Colon (tissue), 2 donors: ENCODE results near the gene GALNT7.

ENCODE experiments used
- FAIRE-seq: peaks from 2 replicates; lab custom pipeline; 2012; peaks lifted over from hg19 to GRCh38; lab: Jason Lieb, UNC
- donor health status: control.
- donor health status: control.

Gene GALNT7

DNA sequence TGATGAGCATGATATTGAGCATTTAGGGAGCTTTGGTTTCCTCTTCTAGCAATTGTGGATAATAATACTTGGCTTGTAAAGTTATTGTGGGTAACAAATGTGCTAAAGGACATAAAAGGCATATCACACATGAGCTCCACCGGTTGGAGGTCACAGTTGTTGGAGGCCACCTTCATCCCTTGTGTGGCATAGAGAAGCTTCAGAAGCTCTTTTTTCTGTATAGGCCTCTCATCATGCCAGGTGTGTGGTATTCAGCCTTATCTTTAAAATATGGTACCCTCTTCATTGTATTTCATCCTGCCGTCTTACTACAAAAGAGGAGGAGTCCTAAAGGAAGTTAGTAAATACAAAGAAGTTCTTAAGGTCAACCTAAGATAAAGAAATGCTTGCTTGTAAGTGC is 99.1 kb downstream of the GALNT7 start:
- FAIRE-seq, result no peak

DNA sequence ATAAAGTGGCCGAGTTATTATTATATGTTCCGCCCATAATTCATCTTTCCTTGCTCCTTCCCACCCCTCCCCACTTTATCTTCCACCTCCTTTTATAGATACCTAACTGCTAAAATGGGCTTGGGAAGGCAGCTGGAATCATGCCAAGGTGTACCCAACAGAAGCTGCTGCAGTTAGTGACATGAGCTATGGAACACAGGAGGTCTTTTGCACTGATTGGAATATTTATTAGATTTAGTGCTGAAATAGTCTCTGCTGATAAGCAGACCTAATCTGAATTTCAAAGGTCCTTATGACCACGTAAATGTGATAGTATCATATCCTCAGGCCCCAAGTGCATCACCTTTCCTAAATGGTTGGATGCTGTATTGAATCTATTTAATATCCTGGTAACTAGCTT is 100.7 kb downstream of the GALNT7 start:
- FAIRE-seq, result no peak

DNA sequence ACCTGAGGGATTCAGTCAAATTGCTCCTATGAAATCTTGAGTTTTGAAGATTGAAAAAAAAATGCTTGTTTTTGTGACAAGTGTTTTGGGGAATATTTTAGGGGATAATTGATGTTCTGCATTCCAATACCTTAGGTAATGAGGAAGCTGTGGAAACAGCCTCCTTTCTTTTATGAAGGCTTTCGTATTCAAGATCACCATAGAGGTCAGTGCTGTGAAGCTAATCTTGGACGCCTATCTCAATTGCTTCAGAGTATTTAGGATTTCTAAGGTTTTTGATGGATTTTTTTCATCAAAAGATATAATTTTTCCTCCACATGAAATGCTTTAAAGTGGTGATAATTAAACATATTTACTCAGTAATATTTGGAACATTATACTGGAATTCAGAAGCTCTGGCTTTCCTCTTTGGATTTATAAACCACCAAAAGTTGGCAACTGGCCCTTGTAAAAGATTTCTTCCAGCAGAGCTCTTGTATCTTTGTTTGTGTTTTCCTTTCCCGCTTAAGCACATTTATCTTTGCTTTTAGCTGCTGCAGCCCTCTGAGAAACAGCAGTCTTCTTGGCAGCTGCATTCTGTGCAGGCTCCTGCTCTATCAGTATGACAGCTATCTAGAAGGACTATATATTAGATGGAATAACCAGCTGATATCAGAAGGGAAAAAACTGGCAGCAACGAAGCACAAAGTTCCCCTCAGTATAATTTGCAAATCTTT is 101.9 kb downstream of the GALNT7 start:
- no peak for FAIRE-seq

DNA sequence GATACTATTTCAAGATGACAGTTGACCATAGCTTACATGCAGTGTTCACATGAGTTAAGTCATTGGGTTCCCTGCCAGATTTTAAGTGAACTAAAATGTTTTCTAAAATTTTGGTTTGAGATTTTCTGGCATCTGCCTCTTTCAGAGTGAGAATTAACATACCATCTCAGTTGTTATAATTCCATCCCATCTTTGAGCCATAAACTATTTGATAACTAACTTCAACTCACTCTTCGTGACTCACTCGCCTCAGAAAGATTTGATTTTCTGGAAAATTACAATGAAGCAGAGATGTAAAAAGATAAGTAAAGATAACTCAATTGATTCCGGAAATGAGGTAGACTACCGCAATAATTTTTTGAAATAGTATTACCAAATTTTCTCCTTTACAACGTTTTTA is 103.7 kb downstream of the GALNT7 start:
- FAIRE-seq, result no peak

DNA sequence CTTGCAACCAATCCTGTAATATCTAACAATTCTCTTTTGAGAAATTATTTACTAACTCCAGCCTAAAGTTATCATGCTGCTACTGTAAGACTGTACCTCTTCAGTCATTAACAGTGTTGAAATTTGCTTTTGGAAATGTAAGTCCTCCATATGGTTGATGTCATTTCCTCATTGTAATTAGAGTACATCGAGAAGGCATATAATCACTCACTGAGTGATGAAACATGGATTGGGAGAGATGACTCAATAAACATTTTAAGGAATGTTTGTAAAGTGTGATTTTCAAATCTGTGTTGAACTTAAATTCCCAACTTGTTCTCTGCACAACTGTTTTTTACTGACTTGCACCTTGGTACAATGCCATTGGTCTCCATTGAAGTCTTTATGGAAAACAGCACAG is 104.4 kb downstream of the GALNT7 start:
- no peak for FAIRE-seq

DNA sequence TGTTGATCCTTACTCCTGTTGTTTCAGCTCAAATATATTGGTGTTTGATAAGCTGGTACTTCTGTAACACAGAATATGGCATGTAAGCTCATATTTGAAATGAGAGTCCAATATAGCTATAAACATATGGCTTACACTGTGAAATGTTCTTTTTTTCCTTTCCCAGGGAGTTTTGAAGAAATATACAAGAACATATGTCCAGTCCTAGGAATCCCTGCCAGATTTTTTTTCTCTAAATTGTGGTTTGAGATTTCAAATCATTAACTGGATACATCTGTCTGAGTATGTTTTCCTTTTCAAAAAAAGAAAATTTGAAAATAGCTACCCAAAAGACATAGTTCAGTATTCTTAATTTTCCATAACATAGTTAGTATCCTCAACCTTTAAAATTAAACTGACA is 105.3 kb downstream of the GALNT7 start:
- no peak for FAIRE-seq

DNA sequence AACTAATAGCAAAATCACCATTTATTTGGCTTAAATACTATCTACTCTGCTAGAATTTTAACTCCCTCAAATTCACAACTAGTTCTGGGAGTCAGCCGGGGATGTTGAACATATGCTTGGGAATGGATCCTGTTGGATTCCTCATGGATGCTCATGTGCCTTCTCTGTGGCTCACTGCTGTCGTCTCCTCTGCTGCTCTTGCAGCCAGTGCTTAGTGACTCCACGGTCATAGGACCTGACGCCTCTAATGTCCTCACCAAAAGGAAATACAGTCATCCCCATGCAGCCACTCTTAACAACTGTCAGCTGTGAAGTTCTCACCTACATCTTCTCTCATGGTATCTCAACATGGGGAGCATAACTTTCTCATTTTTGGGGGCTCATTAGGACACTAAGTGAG is 106.1 kb downstream of the GALNT7 start:
- no peak for FAIRE-seq

DNA sequence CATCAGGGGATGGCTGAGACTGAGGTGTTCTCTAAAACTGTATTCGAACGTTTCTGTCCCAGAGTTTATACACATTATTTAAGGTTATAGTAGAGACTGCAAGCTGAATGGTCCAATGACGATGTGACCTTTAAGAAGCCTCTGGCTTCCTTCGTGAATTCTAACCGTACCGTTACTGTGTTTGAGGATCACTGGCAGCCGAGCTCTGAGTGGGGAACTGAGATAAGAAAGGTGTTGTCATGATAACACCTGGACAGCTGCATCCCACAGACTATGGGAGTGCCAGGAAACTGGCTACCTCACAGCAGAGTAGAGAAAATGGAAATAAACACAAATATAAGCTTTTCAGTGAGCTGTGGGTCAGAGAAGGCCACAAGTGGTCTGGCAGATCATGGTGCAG is 106.5 kb downstream of the GALNT7 start:
- FAIRE-seq, result no peak

DNA sequence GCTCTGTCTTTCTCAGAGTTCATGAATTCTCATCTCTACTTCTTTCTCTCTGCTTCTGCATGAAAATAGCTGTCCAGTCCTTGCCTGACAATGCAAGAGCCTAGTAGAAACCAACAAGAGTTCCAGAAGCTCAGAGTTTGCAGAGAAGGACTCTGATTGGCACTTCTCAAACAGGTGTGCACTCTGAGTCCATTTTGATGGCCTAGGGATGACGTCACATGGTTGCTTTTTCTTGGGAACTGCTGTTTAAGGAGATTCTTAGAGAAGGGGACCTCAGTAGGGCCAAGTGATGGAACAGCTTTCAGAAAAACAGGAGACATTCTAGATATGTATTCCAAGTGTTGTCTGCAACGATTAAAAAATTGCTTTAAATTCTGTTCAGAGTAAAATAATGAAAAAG is 108.7 kb downstream of the GALNT7 start:
- FAIRE-seq, result no peak

DNA sequence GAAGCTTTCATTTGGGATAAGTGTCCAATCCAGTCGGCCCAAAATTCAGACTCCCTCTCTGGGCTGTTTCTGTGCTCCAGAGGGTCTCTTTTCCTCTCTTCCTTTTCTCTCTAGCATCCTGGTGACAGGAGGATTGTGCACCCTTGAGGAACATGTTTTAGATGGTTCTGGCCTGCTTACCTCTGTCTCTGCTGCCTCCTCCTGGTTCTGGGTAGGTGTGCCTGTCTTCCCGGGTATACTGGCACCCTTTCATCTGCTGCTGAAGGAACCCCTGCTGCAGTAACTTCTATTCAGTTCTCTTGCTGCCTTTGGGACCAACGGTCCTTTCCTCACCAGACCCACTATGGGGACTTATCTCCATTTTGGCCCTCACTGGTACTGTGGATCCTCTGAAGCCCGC is 112.4 kb downstream of the GALNT7 start:
- no peak for FAIRE-seq

DNA sequence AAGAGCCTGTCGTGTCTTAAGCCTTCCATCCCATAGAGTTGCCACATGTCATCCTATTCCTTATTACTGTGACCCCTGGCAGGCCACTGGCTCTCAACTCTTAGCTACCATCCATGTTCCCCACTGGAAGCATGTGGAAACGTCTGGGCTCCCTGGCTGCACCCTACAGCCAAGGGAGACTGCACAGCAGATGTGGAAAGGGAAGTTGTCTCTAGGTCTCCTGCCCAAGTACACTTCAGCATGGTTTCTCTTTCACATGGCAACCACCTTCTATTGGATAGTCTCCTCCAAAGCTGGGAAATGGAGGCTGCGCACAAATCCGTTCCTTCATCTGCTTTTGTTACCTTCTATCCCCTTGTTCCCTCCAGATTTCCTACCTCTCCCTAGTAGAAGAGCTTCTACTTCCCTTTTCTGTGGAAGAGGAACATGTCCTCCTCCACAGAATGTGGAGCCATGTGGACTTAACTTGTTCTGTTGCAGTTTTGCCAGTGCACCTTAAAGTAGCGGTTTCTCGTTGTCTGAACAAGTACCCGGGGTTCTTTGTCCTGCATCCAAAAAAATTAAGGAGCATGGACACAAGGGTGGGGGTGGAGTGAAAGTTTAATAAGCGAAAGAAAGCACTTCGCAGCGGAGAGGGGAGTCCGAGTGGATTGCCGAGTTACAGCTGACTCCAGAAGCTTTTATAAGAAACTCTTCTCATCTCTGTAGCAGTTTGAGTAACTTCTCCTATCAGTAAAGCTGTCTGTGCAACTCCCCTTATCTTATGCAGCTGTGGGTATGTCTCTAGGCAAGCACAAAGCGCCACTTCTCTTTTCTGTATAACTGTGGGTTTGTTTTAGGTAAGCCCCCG is 113.0 kb downstream of the GALNT7 start:
- FAIRE-seq, result no peak

DNA sequence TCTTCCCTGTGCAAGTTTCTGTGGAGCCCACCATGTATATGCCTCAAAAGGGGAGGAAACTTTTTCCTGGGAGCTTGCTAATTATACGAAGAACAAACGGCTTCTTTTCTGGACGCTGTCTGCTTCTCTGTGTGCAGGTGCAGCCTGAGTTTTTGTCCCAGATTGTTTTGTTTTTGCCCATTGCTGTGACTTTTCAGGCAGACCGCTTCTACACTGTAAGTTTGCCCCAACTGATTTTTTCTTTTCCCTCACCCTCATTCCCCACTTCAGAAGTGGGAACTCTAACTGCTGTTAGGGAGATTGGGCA is 113.6 kb downstream of the GALNT7 start:
- FAIRE-seq, result no peak

DNA sequence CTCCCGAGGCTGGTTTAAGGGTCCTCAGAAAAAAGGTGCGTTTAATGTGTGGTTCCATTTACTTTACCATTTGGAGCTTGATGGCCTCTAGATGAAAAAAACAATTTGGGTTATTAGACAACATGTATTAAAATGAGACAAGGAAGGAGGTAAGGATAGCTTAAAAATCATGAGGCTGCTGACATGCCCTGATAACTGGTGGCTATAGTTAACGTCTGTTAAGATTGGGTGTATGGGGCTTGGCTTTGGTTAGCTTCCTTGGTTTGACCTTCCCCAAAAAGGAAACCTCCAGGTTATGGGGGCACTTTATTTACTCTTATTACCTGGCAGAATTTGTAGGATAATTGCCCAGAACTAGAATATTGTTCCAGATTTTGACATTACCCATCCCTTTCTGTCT is 114.0 kb downstream of the GALNT7 start:
- no peak for FAIRE-seq

DNA sequence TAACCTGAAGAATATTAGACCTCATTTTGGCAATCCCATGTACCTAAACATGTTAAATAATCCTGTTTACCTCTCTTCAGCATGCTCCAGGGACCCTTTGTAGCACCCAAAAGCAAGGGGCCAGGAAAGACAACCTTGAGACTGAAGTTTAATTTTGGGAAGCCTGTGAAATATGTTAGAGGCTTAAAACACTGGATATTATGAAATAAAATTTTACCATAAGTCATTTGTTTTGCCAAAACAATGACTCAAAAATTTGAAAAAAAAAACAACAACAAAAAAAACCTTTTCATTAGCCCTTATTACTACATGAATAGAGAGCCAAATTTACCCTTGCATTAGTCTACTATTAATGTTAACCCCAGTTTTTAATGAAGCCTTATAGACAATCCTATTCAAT is 115.9 kb downstream of the GALNT7 start:
- FAIRE-seq, result no peak

DNA sequence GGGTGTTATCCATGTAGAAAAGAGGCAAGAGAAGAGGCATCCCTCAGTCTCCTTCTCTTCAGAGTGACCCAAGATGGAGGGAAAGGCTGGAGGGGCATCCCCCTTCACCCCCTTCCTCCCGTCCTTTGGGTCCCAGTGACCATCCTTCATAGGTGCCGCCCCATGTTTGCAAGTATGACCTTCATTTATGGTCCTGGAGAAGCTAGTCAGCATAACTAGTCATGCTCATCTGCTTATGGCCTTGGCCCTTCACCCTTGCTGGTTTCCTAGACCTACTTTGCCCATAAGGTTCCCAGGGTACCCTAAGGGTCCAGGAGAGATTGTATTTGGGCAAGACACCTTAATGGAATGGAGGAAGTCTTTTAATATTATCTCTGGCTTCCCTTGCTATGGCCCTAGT is 118.9 kb downstream of the GALNT7 start:
- no peak for FAIRE-seq

DNA sequence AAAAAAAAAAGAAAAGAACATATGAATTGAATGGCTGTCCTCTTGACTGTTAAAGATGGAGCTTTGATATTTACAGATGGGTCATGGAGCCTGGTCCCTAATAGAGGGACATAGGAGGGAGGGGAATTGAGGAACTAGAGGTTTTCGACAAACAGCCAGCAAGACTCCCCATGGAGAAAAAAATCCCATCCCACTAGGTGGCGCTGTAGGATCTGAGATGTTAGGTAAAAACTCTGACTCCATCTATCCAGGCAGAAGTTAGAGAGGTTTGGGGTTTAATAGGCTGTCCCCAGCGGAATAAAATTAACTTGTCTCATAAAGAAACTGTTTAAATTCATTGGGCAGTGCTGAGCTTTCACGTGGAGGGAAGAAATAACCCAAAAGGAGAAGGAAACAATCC is 119.7 kb downstream of the GALNT7 start:
- no peak for FAIRE-seq

DNA sequence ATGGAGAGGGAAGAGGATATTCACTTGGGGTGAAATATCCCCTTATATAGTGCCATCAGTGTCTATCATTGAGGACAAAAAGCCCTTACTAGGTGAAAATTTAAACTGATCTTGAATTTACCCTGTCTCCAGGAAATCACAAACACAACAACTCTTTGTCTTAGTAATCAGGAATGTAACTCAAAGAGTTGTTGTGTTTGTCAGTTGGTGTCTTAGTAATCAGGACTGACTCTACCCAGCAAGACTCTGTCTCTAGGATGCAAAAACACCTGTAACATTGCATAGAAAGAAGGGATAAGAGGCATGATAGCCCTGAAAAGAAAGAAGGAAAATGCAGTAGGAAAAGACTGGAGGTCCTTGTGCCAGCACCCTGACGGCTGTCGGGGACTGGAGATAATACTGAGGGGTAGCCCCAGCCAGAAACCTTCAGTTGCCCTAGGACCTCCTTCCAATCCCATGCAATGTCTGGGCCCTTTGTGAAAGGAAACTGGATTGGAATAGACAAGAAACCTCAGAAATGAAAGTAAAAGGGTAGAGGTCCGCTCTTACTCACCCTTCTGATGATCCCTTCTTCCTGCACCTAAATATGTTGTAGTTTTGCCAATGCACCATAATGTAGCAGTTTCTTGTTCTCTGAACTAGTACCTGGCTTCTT is 120.2 kb downstream of the GALNT7 start:
- no peak for FAIRE-seq

DNA sequence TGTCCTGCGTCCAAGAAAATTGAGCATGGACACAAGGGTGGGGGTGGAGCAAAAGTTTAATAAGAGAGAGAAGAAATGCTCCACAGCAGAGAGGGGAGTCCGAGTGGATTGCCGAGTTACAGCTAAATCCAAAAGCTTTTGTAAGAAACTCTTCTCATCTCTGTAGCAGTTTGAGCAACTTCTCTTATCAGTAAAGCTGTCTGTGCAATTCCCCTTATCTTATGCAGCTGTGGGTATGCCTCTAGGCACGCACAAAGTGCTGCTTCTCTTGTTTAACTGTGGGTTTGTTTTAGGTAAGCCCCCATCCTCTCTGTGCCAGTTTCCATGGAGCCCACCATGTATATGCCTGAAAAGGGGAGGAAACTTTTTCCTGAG is 120.7 kb downstream of the GALNT7 start:
- FAIRE-seq, result no peak

DNA sequence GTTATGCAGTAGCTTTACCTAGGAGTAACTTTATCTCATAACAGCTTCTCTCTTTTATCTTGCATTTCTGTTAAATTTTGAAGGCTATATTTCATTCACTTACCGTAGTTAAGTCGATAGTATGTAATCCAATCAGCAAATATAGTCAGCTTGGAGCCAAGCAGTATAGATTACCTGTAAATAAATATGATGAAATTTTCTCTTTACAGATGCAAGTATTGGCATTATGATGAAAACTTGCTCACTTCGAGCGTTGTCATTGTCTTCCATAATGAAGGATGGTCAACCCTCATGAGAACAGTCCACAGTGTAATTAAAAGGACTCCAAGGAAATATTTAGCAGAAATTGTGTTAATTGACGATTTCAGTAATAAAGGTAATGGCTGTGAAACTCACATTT is 123.3 kb downstream of the GALNT7 start:
- FAIRE-seq, result no peak

DNA sequence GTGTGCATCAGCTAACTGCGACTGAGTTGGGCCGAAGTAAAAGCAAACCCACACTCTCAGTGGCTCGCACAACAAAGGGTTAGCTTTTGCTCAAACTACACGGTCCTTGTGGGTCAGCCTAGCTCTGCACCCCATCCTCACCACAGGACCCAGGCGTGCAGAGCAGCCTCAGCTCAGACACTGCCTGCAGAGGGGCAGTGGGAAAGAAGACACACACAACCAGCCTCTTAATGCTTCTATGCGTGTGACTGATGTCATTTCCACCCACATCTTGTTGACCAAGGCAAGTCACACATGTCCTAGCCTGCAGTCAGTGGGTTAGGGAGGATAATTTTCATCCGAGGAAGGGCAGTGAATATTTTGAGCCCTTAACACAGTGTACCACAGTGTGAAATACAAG is 125.1 kb downstream of the GALNT7 start:
- FAIRE-seq, result no peak

DNA sequence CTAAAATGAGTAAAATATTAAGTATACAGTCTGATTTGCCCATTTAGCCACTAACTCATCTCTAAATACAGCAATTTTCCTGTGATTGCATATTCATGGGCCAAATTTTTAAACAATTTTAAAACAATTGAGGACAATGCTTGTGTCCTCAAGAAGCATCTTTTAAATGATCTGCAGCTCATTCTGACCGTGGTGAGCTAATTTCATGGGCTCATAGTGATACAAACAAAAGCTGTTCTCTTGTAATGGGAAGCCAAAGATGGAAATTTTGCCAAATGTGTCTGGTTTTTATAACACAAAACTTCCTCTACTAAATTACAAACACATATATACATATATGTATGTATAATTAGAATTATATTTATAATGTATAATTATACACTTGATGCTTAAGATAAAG is 125.8 kb downstream of the GALNT7 start:
- no peak for FAIRE-seq

DNA sequence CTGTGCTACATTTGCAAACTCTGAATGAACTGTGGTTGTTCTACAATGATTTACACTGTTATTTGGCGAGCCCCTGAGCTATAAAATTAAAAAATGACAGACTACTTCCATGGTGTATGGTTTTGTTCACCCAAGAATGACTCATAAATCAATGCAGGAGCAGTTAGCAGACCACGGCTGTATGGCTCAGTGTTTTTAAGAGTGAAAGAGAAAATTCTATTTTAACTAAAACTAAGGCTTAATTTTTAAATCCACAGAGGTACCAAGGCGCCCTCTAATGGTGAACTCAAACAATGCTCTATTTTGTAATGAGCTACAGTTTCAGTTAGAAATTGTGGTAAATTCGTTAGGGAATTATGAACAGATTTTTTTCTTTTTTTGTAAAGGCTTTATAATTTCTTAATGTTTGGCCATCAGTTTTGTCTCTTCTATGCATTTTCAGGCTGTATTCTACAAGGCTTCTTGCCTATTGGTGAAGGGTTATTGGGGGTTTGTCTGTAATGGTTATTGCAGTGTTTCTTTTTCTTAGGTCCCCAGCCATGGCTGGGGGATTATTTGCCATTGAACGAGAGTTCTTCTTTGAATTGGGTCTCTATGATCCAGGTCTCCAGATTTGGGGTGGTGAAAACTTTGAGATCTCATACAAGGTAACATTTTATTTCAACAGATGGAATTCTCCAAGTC is 133.0 kb downstream of the GALNT7 start:
- no peak for FAIRE-seq

DNA sequence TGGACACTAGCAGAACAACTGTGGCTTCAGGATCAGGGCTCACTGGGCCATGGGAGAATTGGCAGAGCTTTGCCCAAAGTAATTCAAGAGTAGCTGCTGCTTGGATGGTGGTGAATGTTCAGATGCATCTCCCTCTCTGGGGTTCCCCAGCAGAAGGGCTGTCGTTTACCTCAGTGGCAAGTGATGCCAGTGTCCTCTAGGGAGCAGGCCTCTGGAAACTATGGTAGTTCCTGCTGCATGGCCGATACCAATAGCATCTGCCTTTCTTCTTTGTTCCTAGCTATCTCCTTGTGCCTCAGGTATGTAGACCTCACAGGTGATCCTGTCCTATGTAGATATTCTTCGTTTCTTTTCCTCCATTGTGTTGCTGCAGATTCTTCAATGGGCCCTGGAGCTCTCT is 139.2 kb downstream of the GALNT7 start:
- no peak for FAIRE-seq
